ENCODE measurements around the gene SNAPC1. TPM values are rescaled to one million over a fixed set of nuclear protein-coding genes. Genes with fewer than 3 reads are reported as not detected.
"Not testable (repeated sequence)": the region's sequence is repeated elsewhere in the genome, so short reads cannot be mapped to it uniquely, and the experiment has no call there.

The SNAPC1 gene
- total RNA-seq, 1 donor from 2014 or later, result 7.9 TPM

DNA sequence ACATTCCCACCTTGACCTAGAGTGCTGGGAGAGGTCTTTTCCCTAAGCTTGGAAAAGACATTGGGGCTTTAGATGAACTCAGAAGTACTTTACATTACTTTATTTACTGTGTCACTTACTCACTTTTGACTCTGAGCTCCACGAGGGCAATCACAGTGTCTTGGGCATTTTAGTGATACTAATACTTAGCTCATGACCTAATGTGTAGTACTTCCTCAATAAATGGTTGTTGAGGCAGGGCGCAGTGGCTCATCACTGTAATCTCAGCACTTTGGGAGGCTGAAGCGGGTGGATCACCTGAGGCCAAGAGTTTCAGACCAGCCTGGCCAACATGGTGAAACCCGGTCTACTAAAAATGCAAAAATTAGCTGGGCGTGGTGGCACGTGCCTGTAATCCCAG, 19.8 kb upstream of the SNAPC1 start:
- Mint-ChIP-seq H3K9me3 (ENCODE audit: low read depth) (no peaks in the 10 kb centered on the region), H3K36me3 (ENCODE audit: low read depth) (peaks cover 44% of the 10 kb centered on the region), H3K27ac (ENCODE audit: unreplicated experiment) (peak overlapping the region; percentile 65), H3K4me3 (ENCODE audit: unreplicated experiment) (no peak overlapping the region), H3K27me3 (ENCODE audit: low read depth) (no peaks in the 10 kb centered on the region), H3K4me1 (ENCODE audit: low read depth) (peaks cover 22% of the 10 kb centered on the region)
- no peak for DNase-seq (ENCODE audit: low spot score)
- TF ChIP-seq, protein P1, sequence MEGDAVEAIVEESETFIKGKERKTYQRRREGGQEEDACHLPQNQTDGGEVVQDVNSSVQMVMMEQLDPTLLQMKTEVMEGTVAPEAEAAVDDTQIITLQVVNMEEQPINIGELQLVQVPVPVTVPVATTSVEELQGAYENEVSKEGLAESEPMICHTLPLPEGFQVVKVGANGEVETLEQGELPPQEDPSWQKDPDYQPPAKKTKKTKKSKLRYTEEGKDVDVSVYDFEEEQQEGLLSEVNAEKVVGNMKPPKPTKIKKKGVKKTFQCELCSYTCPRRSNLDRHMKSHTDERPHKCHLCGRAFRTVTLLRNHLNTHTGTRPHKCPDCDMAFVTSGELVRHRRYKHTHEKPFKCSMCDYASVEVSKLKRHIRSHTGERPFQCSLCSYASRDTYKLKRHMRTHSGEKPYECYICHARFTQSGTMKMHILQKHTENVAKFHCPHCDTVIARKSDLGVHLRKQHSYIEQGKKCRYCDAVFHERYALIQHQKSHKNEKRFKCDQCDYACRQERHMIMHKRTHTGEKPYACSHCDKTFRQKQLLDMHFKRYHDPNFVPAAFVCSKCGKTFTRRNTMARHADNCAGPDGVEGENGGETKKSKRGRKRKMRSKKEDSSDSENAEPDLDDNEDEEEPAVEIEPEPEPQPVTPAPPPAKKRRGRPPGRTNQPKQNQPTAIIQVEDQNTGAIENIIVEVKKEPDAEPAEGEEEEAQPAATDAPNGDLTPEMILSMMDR (IDR thresholded peaks at IDR 0.05), result no peak

DNA sequence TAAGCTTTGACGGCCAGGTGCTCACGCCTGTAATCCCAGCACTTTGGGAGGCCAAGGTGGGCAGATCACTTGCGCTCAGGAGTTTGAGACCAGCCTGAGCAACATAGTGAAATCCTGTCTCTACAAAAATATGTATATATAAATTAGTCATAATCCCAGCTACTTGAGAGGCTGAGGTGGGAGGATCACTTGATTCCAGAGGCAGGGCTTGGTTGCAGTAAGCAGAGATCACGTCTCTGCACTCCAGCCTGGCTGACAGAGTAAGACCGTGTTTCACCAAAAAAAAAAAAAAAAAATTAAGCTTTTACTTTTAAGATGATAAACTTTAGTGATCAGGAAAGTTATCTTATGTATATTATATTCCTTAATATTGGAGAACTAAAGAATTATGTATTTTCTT, 18.0 kb upstream of the SNAPC1 start:
- no peak overlapping the region for H3K4me3 Mint-ChIP-seq (ENCODE audit: unreplicated experiment)
- no peaks in the 10 kb centered on the region for H3K27me3 Mint-ChIP-seq (ENCODE audit: low read depth)
- H3K9me3 Mint-ChIP-seq (ENCODE audit: low read depth), result no peaks in the 10 kb centered on the region
- no peak for DNase-seq (ENCODE audit: low spot score)
- H3K4me1 Mint-ChIP-seq (ENCODE audit: low read depth), result peaks cover 37% of the 10 kb centered on the region
- H3K27ac Mint-ChIP-seq (ENCODE audit: unreplicated experiment), result peak overlapping the region; percentile 70
- peaks cover 47% of the 10 kb centered on the region for H3K36me3 Mint-ChIP-seq (ENCODE audit: low read depth)
- TF ChIP-seq, protein P1 (IDR thresholded peaks at IDR 0.05), result no peak

DNA sequence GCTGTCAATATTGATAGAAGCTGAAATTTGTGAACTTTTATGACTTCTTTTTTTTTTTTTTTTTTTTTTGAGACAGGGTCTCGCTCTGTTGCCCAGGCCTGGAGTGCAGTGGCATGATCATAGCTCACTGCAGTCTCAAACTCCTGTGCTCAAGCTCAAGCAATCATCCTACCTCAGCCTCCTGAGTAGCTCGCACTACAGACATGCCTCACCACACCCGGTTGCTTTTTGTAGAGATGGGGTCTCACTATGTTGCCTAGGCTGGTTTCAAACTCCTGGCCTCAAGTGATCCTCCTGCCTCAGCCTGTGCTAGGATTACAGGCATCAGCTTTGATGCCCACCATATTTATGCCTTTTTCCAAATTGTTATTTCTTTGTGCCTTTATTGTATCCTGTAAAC, 15.9 kb upstream of the SNAPC1 start:
- peaks cover 52% of the 10 kb centered on the region for H3K4me1 Mint-ChIP-seq (ENCODE audit: low read depth)
- not testable (repeated sequence) for H3K27me3 Mint-ChIP-seq (ENCODE audit: low read depth); DNase-seq (ENCODE audit: low spot score); H3K9me3 Mint-ChIP-seq (ENCODE audit: low read depth); H3K4me3 Mint-ChIP-seq (ENCODE audit: unreplicated experiment)
- H3K36me3 Mint-ChIP-seq (ENCODE audit: low read depth), result peaks cover 44% of the 10 kb centered on the region
- peak overlapping the region; percentile 79 for H3K27ac Mint-ChIP-seq (ENCODE audit: unreplicated experiment)

DNA sequence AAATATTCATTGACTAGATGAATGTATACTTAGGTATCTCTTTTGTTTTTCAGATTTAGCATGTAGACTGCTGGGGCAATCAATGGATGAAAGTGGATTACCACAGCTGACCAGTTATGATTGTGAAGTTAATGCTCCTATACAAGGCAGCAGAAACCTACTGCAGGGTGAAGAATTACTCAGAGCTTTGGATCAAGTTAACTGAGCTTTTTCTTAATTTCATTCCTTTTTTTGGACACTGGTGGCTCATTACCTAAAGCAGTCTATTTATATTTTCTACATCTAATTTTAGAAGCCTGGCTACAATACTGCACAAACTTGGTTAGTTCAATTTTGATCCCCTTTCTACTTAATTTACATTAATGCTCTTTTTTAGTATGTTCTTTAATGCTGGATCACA, 15.3 kb upstream of the SNAPC1 start:
- TF ChIP-seq, protein P1 (IDR thresholded peaks at IDR 0.05), result no peak
- peaks cover 46% of the 10 kb centered on the region for H3K36me3 Mint-ChIP-seq (ENCODE audit: low read depth)
- DNase-seq (ENCODE audit: low spot score), result no peak
- H3K27ac Mint-ChIP-seq (ENCODE audit: unreplicated experiment), result peak overlapping the region; percentile 79
- H3K4me3 Mint-ChIP-seq (ENCODE audit: unreplicated experiment), result no peak overlapping the region
- no peaks in the 10 kb centered on the region for H3K27me3 Mint-ChIP-seq (ENCODE audit: low read depth)
- H3K9me3 Mint-ChIP-seq (ENCODE audit: low read depth), result no peaks in the 10 kb centered on the region
- H3K4me1 Mint-ChIP-seq (ENCODE audit: low read depth), result peaks cover 56% of the 10 kb centered on the region

DNA sequence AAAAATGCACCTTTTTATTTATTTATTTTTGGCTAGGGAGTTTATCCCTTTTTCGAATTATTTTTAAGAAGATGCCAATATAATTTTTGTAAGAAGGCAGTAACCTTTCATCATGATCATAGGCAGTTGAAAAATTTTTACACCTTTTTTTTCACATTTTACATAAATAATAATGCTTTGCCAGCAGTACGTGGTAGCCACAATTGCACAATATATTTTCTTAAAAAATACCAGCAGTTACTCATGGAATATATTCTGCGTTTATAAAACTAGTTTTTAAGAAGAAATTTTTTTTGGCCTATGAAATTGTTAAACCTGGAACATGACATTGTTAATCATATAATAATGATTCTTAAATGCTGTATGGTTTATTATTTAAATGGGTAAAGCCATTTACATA, 14.9 kb upstream of the SNAPC1 start:
- no peaks in the 10 kb centered on the region for H3K9me3 Mint-ChIP-seq (ENCODE audit: low read depth)
- H3K27me3 Mint-ChIP-seq (ENCODE audit: low read depth), result no peaks in the 10 kb centered on the region
- TF ChIP-seq, protein P1 (IDR thresholded peaks at IDR 0.05), result no peak
- peak overlapping the region; percentile 79 for H3K27ac Mint-ChIP-seq (ENCODE audit: unreplicated experiment)
- DNase-seq (ENCODE audit: low spot score), result no peak
- peaks cover 47% of the 10 kb centered on the region for H3K36me3 Mint-ChIP-seq (ENCODE audit: low read depth)
- H3K4me3 Mint-ChIP-seq (ENCODE audit: unreplicated experiment), result no peak overlapping the region
- H3K4me1 Mint-ChIP-seq (ENCODE audit: low read depth), result peaks cover 61% of the 10 kb centered on the region

DNA sequence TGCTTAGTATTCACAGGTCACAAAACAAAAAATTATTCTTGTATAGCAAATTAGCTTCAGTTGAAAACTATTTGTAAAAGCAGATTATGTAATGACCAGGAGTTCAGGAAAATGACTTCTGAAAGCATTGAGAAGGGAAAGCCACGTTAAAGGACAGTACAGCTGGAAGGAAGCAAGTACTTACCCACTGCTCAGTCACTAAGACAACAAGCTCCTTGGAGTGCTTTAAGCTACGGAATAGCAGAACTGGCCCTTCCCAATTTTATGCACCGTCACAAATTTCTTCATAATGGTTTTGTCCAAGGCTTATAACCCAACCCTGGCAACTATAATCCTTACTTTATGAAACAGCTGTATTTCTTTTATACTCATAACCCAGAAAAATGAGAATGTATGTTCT, 13.0 kb upstream of the SNAPC1 start:
- no peak for DNase-seq (ENCODE audit: low spot score)
- no peak overlapping the region for H3K4me3 Mint-ChIP-seq (ENCODE audit: unreplicated experiment)
- TF ChIP-seq, protein P1 (IDR thresholded peaks at IDR 0.05), result no peak
- H3K4me1 Mint-ChIP-seq (ENCODE audit: low read depth), result peaks cover 74% of the 10 kb centered on the region
- H3K36me3 Mint-ChIP-seq (ENCODE audit: low read depth), result peaks cover 43% of the 10 kb centered on the region
- no peaks in the 10 kb centered on the region for H3K9me3 Mint-ChIP-seq (ENCODE audit: low read depth)
- peak overlapping the region; percentile 68 for H3K27ac Mint-ChIP-seq (ENCODE audit: unreplicated experiment)
- H3K27me3 Mint-ChIP-seq (ENCODE audit: low read depth), result no peaks in the 10 kb centered on the region

Data from chondrocyte (in vitro differentiated cells).